Breast epithelium (tissue), 3 donors: ENCODE data around the gene APC.

Experiments used
- POLR2A ChIP-seq: fragments of 450-650 bp; IDR thresholded peaks from one replicate; pipeline ENCODE4 v1.6.1; 2016; ENCODE audit warnings: antibody characterized with exemption, mild to moderate bottlenecking, moderate library complexity
- POLR2AphosphoS5 ChIP-seq, 3 donors: sonication (generic); formaldehyde crosslinking; IDR thresholded peaks; one replicate each; pipeline ENCODE4 v1.6.1; 2017; ENCODE audit warnings: antibody characterized with exemption in 3 of 3
- TF ChIP-seq, protein P1 (sequence below), 3 donors: fragments of 450-650 bp; IDR thresholded peaks; one replicate each; pipeline ENCODE4 v1.5.1; 2016 to 2017; ENCODE audit warnings: antibody characterized with exemption in 3 of 3, mild to moderate bottlenecking in 3 of 3, moderate library complexity in 3 of 3

DNA sequence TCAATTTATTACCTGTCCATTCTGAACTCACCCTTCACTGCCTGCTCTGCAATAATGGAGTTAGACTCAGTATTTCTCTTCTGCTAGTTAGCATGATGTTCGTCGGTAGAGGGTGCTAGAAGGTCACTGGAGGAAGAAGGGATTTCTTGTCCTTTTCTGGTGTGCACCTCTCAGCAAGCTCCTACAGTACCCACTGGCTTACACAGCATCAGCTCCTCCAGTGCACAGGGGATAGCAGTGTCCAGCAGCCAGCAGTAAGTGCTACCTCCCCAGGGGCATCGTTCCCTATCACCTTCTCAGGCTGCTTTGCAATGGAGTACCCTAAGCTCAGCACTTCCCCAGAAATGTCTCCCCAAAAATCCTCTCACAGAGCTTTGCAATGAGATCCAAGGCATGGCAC, 45.9 kb upstream of the APC start:
- TF ChIP-seq POLR2AphosphoS5 (IDR thresholded peaks at IDR 0.05) = no peak
- TF ChIP-seq, protein P1, sequence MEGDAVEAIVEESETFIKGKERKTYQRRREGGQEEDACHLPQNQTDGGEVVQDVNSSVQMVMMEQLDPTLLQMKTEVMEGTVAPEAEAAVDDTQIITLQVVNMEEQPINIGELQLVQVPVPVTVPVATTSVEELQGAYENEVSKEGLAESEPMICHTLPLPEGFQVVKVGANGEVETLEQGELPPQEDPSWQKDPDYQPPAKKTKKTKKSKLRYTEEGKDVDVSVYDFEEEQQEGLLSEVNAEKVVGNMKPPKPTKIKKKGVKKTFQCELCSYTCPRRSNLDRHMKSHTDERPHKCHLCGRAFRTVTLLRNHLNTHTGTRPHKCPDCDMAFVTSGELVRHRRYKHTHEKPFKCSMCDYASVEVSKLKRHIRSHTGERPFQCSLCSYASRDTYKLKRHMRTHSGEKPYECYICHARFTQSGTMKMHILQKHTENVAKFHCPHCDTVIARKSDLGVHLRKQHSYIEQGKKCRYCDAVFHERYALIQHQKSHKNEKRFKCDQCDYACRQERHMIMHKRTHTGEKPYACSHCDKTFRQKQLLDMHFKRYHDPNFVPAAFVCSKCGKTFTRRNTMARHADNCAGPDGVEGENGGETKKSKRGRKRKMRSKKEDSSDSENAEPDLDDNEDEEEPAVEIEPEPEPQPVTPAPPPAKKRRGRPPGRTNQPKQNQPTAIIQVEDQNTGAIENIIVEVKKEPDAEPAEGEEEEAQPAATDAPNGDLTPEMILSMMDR (IDR thresholded peaks at IDR 0.05) = no peak
- no peak for TF ChIP-seq POLR2A
